ENCODE data around the gene KIAA1217. TPM values are rescaled to one million over a fixed set of nuclear protein-coding genes. Genes with fewer than 3 reads are reported as not detected.

KIAA1217 gene
- polyA plus RNA-seq, 2 of the 4 experiments (the other 2 are of a cell fraction), result 1.5 to 2.7 TPM

DNA sequence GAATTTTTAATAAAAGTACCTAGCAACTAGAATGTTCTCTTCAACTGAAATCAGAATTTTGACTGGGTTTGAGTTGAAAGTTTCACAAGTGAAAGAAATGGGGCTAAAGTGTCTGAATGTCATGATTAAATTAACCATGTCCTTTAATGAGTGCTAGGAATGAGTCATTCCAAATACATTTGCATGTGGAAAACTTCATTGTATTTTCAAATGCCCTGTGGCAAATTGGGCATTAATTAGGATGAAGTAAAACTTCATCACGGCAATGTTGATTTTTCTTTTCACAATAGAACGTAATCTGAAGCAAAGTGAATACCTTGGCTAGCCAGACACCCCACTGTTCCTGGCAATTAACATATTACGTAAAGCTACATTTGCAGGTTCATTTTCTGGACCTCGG lies 166.6 kb downstream of the KIAA1217 start:
- Histone ChIP-seq H3K27ac (no peak overlapping the region), H3K4me1 (no peaks in the 10 kb centered on the region), H3K4me2 (no peak overlapping the region), H3K4me3 (no peak overlapping the region), H3K9me3 (no peaks in the 10 kb centered on the region)
- ChIA-PET POLR2A (no interaction called here), CTCF (interaction anchor here (1.3 to 1.7 kb wide), 2 partner anchors 8 to 16 kb away, joined by 4 to 5 read pairs; no protein-coding TSS in a partner anchor)
- 51% methylated on average over 4 of the region's 4 CpGs for WGBS (ENCODE audit: missing lambda C conversion rate)
- TF ChIP-seq PHF8 (IDR thresholded peaks at IDR 0.05; ENCODE audit: borderline replicate concordance, low read depth), result no peak
- TF ChIP-seq EHMT2 (IDR thresholded peaks at IDR 0.05; ENCODE audit: low read depth), result no peak
- TF ChIP-seq ZFP36 (IDR thresholded peaks at IDR 0.05; ENCODE audit: borderline replicate concordance, partially characterized antibody), result no peak
- TF ChIP-seq, protein P1, sequence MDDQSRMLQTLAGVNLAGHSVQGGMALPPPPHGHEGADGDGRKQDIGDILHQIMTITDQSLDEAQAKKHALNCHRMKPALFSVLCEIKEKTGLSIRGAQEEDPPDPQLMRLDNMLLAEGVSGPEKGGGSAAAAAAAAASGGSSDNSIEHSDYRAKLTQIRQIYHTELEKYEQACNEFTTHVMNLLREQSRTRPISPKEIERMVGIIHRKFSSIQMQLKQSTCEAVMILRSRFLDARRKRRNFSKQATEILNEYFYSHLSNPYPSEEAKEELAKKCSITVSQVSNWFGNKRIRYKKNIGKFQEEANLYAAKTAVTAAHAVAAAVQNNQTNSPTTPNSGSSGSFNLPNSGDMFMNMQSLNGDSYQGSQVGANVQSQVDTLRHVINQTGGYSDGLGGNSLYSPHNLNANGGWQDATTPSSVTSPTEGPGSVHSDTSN (IDR thresholded peaks at IDR 0.05), result no peak
- no peak for TF ChIP-seq MAZ (IDR thresholded peaks at IDR 0.05; ENCODE audit: borderline replicate concordance, low read depth, low read length)
- TF ChIP-seq ESRRA (IDR thresholded peaks at IDR 0.05; ENCODE audit: borderline replicate concordance, low read length), result no peak
- TF ChIP-seq HDAC2 (IDR thresholded peaks at IDR 0.05), result no peak
- TF ChIP-seq, protein P2, sequence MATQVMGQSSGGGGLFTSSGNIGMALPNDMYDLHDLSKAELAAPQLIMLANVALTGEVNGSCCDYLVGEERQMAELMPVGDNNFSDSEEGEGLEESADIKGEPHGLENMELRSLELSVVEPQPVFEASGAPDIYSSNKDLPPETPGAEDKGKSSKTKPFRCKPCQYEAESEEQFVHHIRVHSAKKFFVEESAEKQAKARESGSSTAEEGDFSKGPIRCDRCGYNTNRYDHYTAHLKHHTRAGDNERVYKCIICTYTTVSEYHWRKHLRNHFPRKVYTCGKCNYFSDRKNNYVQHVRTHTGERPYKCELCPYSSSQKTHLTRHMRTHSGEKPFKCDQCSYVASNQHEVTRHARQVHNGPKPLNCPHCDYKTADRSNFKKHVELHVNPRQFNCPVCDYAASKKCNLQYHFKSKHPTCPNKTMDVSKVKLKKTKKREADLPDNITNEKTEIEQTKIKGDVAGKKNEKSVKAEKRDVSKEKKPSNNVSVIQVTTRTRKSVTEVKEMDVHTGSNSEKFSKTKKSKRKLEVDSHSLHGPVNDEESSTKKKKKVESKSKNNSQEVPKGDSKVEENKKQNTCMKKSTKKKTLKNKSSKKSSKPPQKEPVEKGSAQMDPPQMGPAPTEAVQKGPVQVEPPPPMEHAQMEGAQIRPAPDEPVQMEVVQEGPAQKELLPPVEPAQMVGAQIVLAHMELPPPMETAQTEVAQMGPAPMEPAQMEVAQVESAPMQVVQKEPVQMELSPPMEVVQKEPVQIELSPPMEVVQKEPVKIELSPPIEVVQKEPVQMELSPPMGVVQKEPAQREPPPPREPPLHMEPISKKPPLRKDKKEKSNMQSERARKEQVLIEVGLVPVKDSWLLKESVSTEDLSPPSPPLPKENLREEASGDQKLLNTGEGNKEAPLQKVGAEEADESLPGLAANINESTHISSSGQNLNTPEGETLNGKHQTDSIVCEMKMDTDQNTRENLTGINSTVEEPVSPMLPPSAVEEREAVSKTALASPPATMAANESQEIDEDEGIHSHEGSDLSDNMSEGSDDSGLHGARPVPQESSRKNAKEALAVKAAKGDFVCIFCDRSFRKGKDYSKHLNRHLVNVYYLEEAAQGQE (IDR thresholded peaks at IDR 0.05), result no peak
- TF ChIP-seq, protein P3, sequence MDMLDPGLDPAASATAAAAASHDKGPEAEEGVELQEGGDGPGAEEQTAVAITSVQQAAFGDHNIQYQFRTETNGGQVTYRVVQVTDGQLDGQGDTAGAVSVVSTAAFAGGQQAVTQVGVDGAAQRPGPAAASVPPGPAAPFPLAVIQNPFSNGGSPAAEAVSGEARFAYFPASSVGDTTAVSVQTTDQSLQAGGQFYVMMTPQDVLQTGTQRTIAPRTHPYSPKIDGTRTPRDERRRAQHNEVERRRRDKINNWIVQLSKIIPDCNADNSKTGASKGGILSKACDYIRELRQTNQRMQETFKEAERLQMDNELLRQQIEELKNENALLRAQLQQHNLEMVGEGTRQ (IDR thresholded peaks at IDR 0.05), result no peak
- no peak for TF ChIP-seq RARB (CRISPR knock-in tag; IDR thresholded peaks at IDR 0.05)
- no peak for TF ChIP-seq SREBF2 (IDR thresholded peaks at IDR 0.05)
- TF ChIP-seq RNF2 (IDR thresholded peaks at IDR 0.05; ENCODE audit: borderline replicate concordance, low read depth), result no peak
- TF ChIP-seq GATA3 (IDR thresholded peaks at IDR 0.05; ENCODE audit: borderline replicate concordance), result no peak
- ATAC-seq (no peak), DNase-seq (ENCODE audit: low read depth in 1 of 2, low spot score in 1 of 2) (no peak), FAIRE-seq (no peak)

DNA sequence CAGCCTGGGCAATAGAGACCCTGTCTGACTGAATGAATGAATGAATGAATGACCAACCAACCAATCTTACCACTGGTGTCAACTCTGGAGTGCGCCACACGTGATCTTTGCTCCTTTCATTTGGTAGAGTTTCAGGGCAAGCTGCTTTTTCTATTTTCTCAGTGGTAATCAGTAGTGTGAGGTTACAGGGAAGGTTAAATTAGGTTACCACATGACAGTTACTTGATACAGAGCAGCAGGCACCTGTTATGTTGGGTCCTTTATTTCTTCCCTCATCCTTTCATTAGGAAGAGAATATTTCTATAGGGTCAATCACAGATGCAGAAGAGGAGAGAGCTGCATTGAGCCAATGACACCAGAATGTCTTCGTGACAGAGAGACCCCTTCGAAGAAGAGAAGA lies 167.8 kb downstream of the KIAA1217 start:
- DNase-seq (ENCODE audit: low read depth in 1 of 2, low spot score in 1 of 2) (no peak), FAIRE-seq (no peak), ATAC-seq (no peak)
- no peak overlapping the region for H3K4me3 ChIP-seq
- TF ChIP-seq NPAS2 (CRISPR knock-in tag; IDR thresholded peaks at IDR 0.05; ENCODE audit: borderline replicate concordance) (no peak), POLR2AphosphoS2 (conservative IDR thresholded peaks at IDR 0.05; ENCODE audit: low read length) (no peak), HOXB5 (CRISPR knock-in tag; IDR thresholded peaks at IDR 0.05) (no peak), TP53 (CRISPR knock-in tag; IDR thresholded peaks at IDR 0.05) (no peak), CBX8 (IDR thresholded peaks at IDR 0.05) (no peak), HDAC2 (IDR thresholded peaks at IDR 0.05) (no peak), FOSL2 (IDR thresholded peaks at IDR 0.05) (no peak), FOSL2 (CRISPR knock-in tag; IDR thresholded peaks at IDR 0.05) (no peak), MAZ (IDR thresholded peaks at IDR 0.05; ENCODE audit: borderline replicate concordance, low read depth, low read length) (no peak), HEYL (CRISPR knock-in tag; IDR thresholded peaks at IDR 0.05) (no peak)
- TF ChIP-seq, protein P4, sequence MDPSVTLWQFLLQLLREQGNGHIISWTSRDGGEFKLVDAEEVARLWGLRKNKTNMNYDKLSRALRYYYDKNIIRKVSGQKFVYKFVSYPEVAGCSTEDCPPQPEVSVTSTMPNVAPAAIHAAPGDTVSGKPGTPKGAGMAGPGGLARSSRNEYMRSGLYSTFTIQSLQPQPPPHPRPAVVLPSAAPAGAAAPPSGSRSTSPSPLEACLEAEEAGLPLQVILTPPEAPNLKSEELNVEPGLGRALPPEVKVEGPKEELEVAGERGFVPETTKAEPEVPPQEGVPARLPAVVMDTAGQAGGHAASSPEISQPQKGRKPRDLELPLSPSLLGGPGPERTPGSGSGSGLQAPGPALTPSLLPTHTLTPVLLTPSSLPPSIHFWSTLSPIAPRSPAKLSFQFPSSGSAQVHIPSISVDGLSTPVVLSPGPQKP (IDR thresholded peaks at IDR 0.05; ENCODE audit: low read depth, low read length), result no peak
- ChIA-PET POLR2A (no interaction called here), CTCF (no interaction called here)
- H3K9me3 ChIP-seq, result no peaks in the 10 kb centered on the region
- H3K4me1 ChIP-seq, result no peaks in the 10 kb centered on the region
- H3K27ac ChIP-seq, result no peak overlapping the region
- WGBS (ENCODE audit: missing lambda C conversion rate), result 38% methylated on average over 4 of the region's 4 CpGs
- no peak overlapping the region for H3K4me2 ChIP-seq
